Liver (tissue), 9 donors: Measurements from ENCODE around the gene CLPX. TPM values are rescaled to one million over a fixed set of nuclear protein-coding genes. Genes with fewer than 3 reads are reported as not detected.

Experiments used
- DNase-seq: peaks from one replicate; pipeline ENCODE4 v3.0.0-alpha.2; 2017; ENCODE audit warnings: low spot score
- H3K27ac ChIP-seq, 2 donors: one replicate each; pipeline ENCODE4 v1.7.0; 2013; ENCODE audit warnings: inconsistent platforms in 2 of 2, low read length in 2 of 2, control low read depth in 1 of 2, low read depth in 1 of 2, mild to moderate bottlenecking in 1 of 2
- H3K27me3 ChIP-seq, 4 donors: one replicate each; pipeline versions ENCODE4 v1.6.1 to v1.7.0; 2013; ENCODE audit warnings: low read length in 3 of 4, inconsistent platforms in 1 of 4, mild to moderate bottlenecking in 1 of 4, moderate library complexity in 1 of 4; ENCODE audit not compliant: control insufficient read depth in 4 of 4, insufficient read depth in 4 of 4
- H3K36me3 ChIP-seq, 4 donors: one replicate each; pipeline versions ENCODE4 v1.6.1 to v1.7.0; 2013; ENCODE audit warnings: low read length in 3 of 4, mild to moderate bottlenecking in 3 of 4, low read depth in 1 of 4, moderate library complexity in 1 of 4; ENCODE audit not compliant: control insufficient read depth in 4 of 4, insufficient read depth in 3 of 4
- H3K4me1 ChIP-seq, 4 donors: one replicate each; pipeline versions ENCODE4 v1.6.1 to v1.7.0; 2013; ENCODE audit warnings: low read length in 3 of 4, mild to moderate bottlenecking in 3 of 4, moderate library complexity in 1 of 4; ENCODE audit not compliant: control insufficient read depth in 4 of 4, insufficient read depth in 4 of 4
- H3K4me3 ChIP-seq, 3 donors: one replicate each; pipeline versions ENCODE4 v1.6.1 to v1.7.0; 2013; ENCODE audit warnings: low read length in 3 of 3, control low read depth in 1 of 3, low read depth in 1 of 3, mild to moderate bottlenecking in 1 of 3
- H3K9ac ChIP-seq, 2 donors: one replicate each; pipeline ENCODE4 v1.7.0; 2013; ENCODE audit warnings: low read length in 2 of 2, mild to moderate bottlenecking in 2 of 2, moderate library complexity in 2 of 2, control low read depth in 1 of 2, low read depth in 1 of 2
- H3K9me3 ChIP-seq, 4 donors: one replicate each; pipeline versions ENCODE4 v1.6.1 to v1.7.0; 2013; ENCODE audit warnings: low read length in 3 of 4; ENCODE audit not compliant: control insufficient read depth in 4 of 4
- ATF3 ChIP-seq: IDR thresholded peaks from 2 replicates; pipeline ENCODE4 v1.6.1; 2016; ENCODE audit warnings: antibody characterized with exemption
- CTCF ChIP-seq: fragments of 150-350 bp; IDR thresholded peaks from 2 replicates; pipeline ENCODE4 v1.5.1; 2017; ENCODE audit warnings: improper control_type of control experiment, low read depth, low read length; ENCODE audit not compliant: missing input control
- EGR1 ChIP-seq, 2 donors: IDR thresholded peaks; 2 replicates each; pipeline ENCODE4 v1.6.1; 2016 to 2018; ENCODE audit warnings: antibody characterized with exemption in 2 of 2, low read depth in 2 of 2
- FOXA1 ChIP-seq: IDR thresholded peaks from 2 replicates; pipeline ENCODE4 v1.6.1; 2016; ENCODE audit warnings: antibody characterized with exemption
- FOXA2 ChIP-seq: IDR thresholded peaks from 2 replicates; pipeline ENCODE4 v1.6.1; 2016; ENCODE audit warnings: antibody characterized with exemption
- HNF4A ChIP-seq, 2 donors: conservative IDR thresholded peaks; 2 replicates each; pipeline ENCODE4 v1.6.1; 2016; ENCODE audit warnings: antibody characterized with exemption in 2 of 2, mild to moderate bottlenecking in 2 of 2
- HNF4G ChIP-seq: IDR thresholded peaks from 2 replicates; pipeline ENCODE4 v1.6.1; 2016; ENCODE audit warnings: antibody characterized with exemption
- JUND ChIP-seq, 2 donors: IDR thresholded peaks; 2 replicates each; pipeline ENCODE4 v1.6.1; 2016; ENCODE audit warnings: antibody characterized with exemption in 2 of 2
- MAX ChIP-seq: IDR thresholded peaks from 2 replicates; pipeline ENCODE4 v1.6.1; 2016; ENCODE audit warnings: antibody characterized with exemption
- NR2F2 ChIP-seq: IDR thresholded peaks from 2 replicates; pipeline ENCODE4 v1.6.1; 2016; ENCODE audit warnings: antibody characterized with exemption
- RAD21 ChIP-seq, 2 donors: IDR thresholded peaks; 2 replicates each; pipeline ENCODE4 v1.6.1; 2016; ENCODE audit warnings: antibody characterized with exemption in 2 of 2, mild to moderate bottlenecking in 2 of 2
- REST ChIP-seq: IDR thresholded peaks from 2 replicates; pipeline ENCODE4 v1.6.1; 2016; ENCODE audit warnings: antibody characterized with exemption, mild to moderate bottlenecking
- RXRA ChIP-seq, 2 donors: IDR thresholded peaks; 2 replicates each; pipeline ENCODE4 v1.6.1; 2017 to 2018; ENCODE audit warnings: antibody characterized with exemption in 2 of 2, mild to moderate bottlenecking in 1 of 2
- TAF1 ChIP-seq: conservative IDR thresholded peaks from 2 replicates; pipeline ENCODE4 v1.6.1; 2016; ENCODE audit warnings: antibody characterized with exemption, mild to moderate bottlenecking
- YY1 ChIP-seq: IDR thresholded peaks from 2 replicates; pipeline ENCODE4 v1.6.1; 2016; ENCODE audit warnings: antibody characterized with exemption, mild to moderate bottlenecking
- WGBS: extraction: QIAGEN DNeasy Blood & Tissue Kit; methylation state at CpG from one replicate; pipeline ENCODE4 v1.1.7; 2013; 5-methylcytosine and 5-hydroxymethylcytosine counted together
- polyA plus RNA-seq, 2 donors: library from polyadenylated mRNA; stranded (reverse) in 1 of 2; unstranded in 1 of 2; fragments of 200-250 nt in 1 of 2; fragments of >200 nt in 1 of 2; fragmentation: Nextera tagmentation in 1 of 2; extraction: Ambion mirVana in 1 of 2; gene quantifications; one replicate each; pipeline versions ENCODE4 v1.2.1 to v1.2.3, GENCODE V29; 2013 to 2015
- total RNA-seq, 2 donors: library from RNA; depleted of rRNA; stranded (reverse); fragments of >200 nt; gene quantifications; one replicate each; pipeline ENCODE4 v1.2.3, GENCODE V29; 2014
- donor health status: healthy.
- donor health status: healthy.
- donor health status: healthy.
- donor health status: healthy.
- donor health status: healthy.

CLPX gene
- total and polyA plus RNA-seq, 4 donors = 24.8 to 79.4 (median 41.0) TPM

- no peak for TF ChIP-seq CTCF
- no peak for TF ChIP-seq FOXA2
These were observed 30.4 kb downstream of the CLPX start (continued) for GRCh38 chr15:65154720-65155119.

GRCh38 chr15:65147902-65148301 is 37.2 kb downstream of the CLPX start:
- no peak for DNase-seq
- no peak overlapping the region for H3K27ac ChIP-seq
- 65% methylated on average over 3 of the region's 3 CpGs for WGBS
- TF ChIP-seq REST (no peak), RXRA (IDR thresholded peaks at IDR 0.05) (no peak), EGR1 (IDR thresholded peaks at IDR 0.05; ENCODE audit: low read depth in 2 of 2) (no peak), RAD21 (IDR thresholded peaks at IDR 0.05) (no peak), ATF3 (no peak), YY1 (no peak), HNF4A (conservative IDR thresholded peaks at IDR 0.05) (no peak), CTCF (no peak)
- H3K9me3 ChIP-seq = no peaks in the 10 kb centered on the region
- H3K4me3 ChIP-seq = no peak overlapping the region
- peaks cover 4 to 37% (median 24%) of the 10 kb centered on the region in 4 donors for H3K36me3 ChIP-seq
- peaks cover 0 to 6% (median 2%) of the 10 kb centered on the region in 4 donors for H3K4me1 ChIP-seq
- no peak overlapping the region for H3K9ac ChIP-seq
- no peaks in the 10 kb centered on the region for H3K27me3 ChIP-seq

- Histone ChIP-seq H3K27me3 (no peaks in the 10 kb centered on the region), H3K9ac (no peak overlapping the region), H3K4me1 (peaks cover 0 to 6% (median 2%) of the 10 kb centered on the region in 4 donors), H3K27ac (no peak overlapping the region), H3K36me3 (peaks cover 1 to 31% (median 17%) of the 10 kb centered on the region in 4 donors), H3K4me3 (no peak overlapping the region), H3K9me3 (no peaks in the 10 kb centered on the region)
- TF ChIP-seq REST (no peak), NR2F2 (no peak), HNF4A (conservative IDR thresholded peaks at IDR 0.05) (no peak), RXRA (IDR thresholded peaks at IDR 0.05) (no peak), TAF1 (no peak), ATF3 (no peak), HNF4G (no peak), YY1 (no peak), MAX (no peak), FOXA2 (no peak), JUND (IDR thresholded peaks at IDR 0.05) (no peak), FOXA1 (no peak), EGR1 (IDR thresholded peaks at IDR 0.05; ENCODE audit: low read depth in 2 of 2) (no peak)
- DNase-seq = no peak
- 91% methylated on average over 4 of the region's 4 CpGs for WGBS
These were observed 38.7 kb downstream of the CLPX start for GRCh38 chr15:65146438-65146837.
